GM12873 (cell line): ENCODE results near the gene SUV39H2.

Source experiments
- TF ChIP-seq, protein P1 (sequence below): IDR thresholded peaks from 2 replicates; pipeline ENCODE4 v1.5.1; 2012; ENCODE audit warnings: low read depth, mild to moderate bottlenecking, moderate library complexity, low read length, control low read depth; ENCODE audit not compliant: insufficient read depth; ENCODE audit errors: missing control alignments

The SUV39H2 gene

DNA sequence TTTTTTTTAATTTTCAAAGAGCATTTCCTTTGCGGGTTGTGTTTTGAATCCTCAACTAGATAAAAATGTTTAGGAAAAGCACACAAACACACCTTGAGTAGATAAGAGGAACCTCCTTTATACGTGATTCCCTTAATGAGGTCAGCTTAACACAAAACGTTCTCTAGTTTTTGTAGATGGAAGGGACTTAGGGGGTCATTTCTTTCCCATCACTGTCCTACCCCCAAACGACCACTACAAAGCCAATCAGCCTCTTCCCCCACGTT lies 1.2 kb downstream of the SUV39H2 start:
- TF ChIP-seq, protein P1, sequence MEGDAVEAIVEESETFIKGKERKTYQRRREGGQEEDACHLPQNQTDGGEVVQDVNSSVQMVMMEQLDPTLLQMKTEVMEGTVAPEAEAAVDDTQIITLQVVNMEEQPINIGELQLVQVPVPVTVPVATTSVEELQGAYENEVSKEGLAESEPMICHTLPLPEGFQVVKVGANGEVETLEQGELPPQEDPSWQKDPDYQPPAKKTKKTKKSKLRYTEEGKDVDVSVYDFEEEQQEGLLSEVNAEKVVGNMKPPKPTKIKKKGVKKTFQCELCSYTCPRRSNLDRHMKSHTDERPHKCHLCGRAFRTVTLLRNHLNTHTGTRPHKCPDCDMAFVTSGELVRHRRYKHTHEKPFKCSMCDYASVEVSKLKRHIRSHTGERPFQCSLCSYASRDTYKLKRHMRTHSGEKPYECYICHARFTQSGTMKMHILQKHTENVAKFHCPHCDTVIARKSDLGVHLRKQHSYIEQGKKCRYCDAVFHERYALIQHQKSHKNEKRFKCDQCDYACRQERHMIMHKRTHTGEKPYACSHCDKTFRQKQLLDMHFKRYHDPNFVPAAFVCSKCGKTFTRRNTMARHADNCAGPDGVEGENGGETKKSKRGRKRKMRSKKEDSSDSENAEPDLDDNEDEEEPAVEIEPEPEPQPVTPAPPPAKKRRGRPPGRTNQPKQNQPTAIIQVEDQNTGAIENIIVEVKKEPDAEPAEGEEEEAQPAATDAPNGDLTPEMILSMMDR: no peak

DNA sequence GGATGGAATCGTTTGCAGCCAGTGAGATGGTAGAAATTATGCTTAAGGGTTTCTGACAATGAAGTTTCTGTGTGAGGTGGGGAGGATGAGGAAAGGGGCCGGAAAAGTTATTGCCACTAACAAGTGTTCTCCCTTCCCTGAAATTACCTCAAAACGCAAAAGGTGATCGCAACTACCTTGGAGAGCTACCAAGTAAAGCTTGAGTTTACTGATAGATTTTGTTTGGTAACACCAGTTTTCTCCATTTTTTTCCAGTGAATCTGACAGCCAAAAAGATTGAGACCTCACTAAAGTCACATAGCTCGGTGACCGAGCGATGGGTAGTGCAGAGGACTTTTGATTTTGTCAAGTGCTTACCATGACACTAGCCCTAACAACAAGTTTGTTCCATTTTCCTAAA lies 1.6 kb downstream of the SUV39H2 start:
- TF ChIP-seq, protein P1: no peak

DNA sequence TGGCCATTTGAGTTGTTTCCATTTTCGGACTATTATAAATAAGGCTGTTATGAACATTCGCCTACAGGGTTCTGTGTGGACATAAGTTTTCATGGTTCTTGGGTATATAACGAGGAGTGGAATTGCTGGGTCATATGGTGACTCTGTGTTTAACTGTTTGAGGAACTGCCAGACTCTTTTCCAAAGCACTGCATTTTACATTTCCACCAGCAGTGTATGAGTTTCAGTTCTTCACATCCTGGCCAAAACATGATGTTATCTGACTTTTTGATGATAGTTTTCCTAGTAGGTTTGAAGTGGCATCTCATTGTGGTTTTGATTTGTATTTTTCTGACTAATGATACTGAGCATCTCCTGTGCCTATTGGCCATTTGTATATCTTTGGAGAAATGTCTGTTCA lies 5.4 kb downstream of the SUV39H2 start:
- TF ChIP-seq, protein P1: no peak

DNA sequence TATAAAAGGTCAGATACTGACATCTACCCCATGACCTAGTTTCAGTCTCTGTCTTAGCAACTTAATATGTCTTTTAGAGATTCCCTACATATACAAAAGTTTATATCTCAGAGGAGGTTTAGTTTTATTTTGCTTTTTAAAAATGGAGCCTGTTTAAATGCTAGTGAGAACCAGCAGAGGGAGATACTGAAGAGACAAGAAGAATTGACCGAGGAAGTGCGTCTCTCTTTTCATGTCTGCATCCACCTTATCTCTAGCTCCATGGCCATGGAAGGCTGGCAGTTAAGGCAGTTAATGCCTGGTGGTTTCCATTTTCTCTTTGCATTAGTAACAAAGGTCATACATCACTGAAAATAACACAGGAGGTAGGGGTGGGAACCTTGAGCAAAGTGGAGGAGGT lies 10.7 kb downstream of the SUV39H2 start:
- TF ChIP-seq, protein P1: peak; percentile 26

DNA sequence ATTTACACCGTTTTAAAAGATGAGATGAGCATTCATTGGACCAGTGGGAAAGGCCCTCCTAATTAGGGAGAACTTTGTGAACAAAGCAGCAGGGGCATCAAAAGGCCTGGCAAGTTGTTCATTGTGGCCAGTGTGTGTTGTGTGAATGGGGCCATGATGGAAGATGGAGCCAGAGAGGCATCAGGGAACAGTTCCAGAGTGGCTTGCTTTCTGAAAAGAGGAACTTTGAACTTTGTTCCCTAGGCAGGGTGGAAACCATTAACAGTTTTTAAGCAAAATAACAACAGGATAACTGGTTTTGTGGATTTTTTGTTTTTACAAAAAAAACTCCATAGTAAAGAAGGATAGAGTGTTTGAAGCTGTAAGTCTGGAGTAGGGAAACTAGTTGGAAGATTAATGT lies 12.5 kb downstream of the SUV39H2 start:
- TF ChIP-seq, protein P1: no peak

DNA sequence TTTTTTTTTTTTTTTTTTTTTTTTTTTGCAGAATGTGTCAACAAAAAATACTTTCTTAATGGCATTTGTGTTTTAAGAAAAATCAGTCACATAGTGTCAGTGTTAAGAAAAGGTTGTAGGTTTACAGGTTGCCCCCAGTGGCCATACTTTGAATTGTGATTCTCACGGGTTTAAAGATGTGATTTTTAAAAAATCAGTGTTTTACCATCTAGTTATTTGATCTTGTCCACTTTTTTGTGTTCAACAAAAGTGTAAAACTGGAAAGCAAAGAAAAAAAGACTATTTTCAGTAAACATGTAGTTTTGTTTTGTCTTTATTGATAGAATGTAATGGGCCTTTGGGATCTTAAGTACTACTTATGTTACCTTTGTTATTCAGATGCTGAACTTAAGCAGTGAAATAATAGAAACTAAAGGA lies 25.7 kb downstream of the SUV39H2 start:
- TF ChIP-seq, protein P1: peak; percentile 61

DNA sequence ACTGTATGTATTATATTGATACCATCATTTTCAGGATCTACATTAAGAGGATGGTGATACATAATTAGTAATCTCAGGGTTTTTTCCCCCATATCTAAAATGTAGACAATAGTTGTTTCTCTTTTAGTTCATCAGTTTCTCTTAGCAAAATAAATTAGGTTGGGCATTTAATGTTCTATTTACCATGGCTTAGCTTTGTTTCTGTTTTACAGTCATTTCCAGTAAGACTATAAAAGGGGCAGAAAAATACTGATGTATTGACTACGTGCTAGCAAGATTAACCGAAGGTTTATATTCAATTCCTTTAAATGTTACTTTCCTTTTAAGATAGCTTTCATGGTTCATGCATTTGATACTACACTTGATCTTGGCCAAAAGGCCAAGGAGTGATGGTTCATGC lies 26.2 kb downstream of the SUV39H2 start:
- TF ChIP-seq, protein P1: no peak

DNA sequence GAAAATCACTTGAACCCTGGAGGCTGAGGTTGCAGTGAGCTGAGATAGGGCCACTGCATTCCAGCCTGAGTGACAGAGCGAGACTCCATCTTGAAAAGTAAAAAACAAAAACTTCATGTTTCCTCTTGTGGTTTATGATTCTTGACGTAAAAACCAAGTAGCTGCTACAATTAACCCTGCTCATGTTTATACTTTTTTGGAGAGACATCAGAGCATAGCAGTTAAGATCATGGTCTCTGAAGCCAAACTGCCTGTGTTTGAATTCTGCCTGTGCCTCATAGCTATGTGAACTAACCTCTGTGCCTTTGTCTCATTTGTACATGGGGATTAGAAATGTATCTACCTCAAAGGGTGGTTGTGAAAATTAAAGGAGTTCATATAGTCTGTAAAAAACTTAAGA lies 27.2 kb downstream of the SUV39H2 start:
- TF ChIP-seq, protein P1: no peak
